Left forelimb (tissue), 1 donor: ENCODE data around the gene HECTD1.
"Not testable (repeated sequence)": the region's sequence is repeated elsewhere in the genome, so short reads cannot be mapped to it uniquely, and the experiment has no call there.

Source experiments
- DNase-seq: peaks from one replicate; pipeline ENCODE4 v3.0.0-alpha.2; 2018; ENCODE audit warnings: low spot score

HECTD1 gene

GRCh38 chr14:31142455-31143087 is 65.0 kb downstream of the HECTD1 start:
- DNase-seq = no peak

- DNase-seq = no peak
Measured at GRCh38 chr14:31139301-31139847, 68.2 kb downstream of the HECTD1 start.

- DNase-seq = no peak
Measured at GRCh38 chr14:31138301-31138700, 69.3 kb downstream of the HECTD1 start.

GRCh38 chr14:31137214-31137889 is 70.2 kb downstream of the HECTD1 start:
- no peak for DNase-seq

GRCh38 chr14:31133133-31133532 is 74.5 kb downstream of the HECTD1 start:
- DNase-seq = no peak

- no peak for DNase-seq
Measured at GRCh38 chr14:31128601-31129526, 78.7 kb downstream of the HECTD1 start.

- DNase-seq = no peak
Measured at GRCh38 chr14:31127690-31128089, 79.9 kb downstream of the HECTD1 start.

- DNase-seq = no peak
Measured at GRCh38 chr14:31126680-31127079, 80.9 kb downstream of the HECTD1 start.

GRCh38 chr14:31125231-31125630 is 82.4 kb downstream of the HECTD1 start:
- no peak for DNase-seq

- no peak for DNase-seq
Measured at GRCh38 chr14:31124197-31124596, 83.4 kb downstream of the HECTD1 start.

- no peak for DNase-seq
Measured at GRCh38 chr14:31122921-31123320, 84.7 kb downstream of the HECTD1 start.

- no peak for DNase-seq
Measured at GRCh38 chr14:31122098-31122611, 85.4 kb downstream of the HECTD1 start.

- DNase-seq = no peak
Measured at GRCh38 chr14:31118892-31119291, 88.7 kb downstream of the HECTD1 start.

GRCh38 chr14:31113794-31114193 is 93.8 kb downstream of the HECTD1 start:
- no peak for DNase-seq

GRCh38 chr14:31110872-31111271 is 96.7 kb downstream of the HECTD1 start:
- DNase-seq = no peak

GRCh38 chr14:31109257-31109656 is 98.3 kb downstream of the HECTD1 start:
- no peak for DNase-seq

GRCh38 chr14:31106768-31107167 is 100.8 kb downstream of the HECTD1 start:
- DNase-seq = no peak

- no peak for DNase-seq
Measured at GRCh38 chr14:31097081-31097480, 110.5 kb downstream of the HECTD1 start.

GRCh38 chr14:31096255-31096654 is 111.3 kb downstream of the HECTD1 start:
- DNase-seq = no peak

GRCh38 chr14:31095817-31096216 is 111.8 kb downstream of the HECTD1 start:
- DNase-seq = not testable (repeated sequence)

GRCh38 chr14:31093884-31094839 is 113.4 kb downstream of the HECTD1 start:
- not testable (repeated sequence) for DNase-seq
